ENCODE results near the gene GABRG3.

Gene GABRG3

GRCh38 chr15:27232876-27233275 lies 261.9 kb downstream of the GABRG3 start:
- no peak overlapping the region for H3K27ac ChIP-seq
- no peak overlapping the region for H3K4me3 ChIP-seq

GRCh38 chr15:27234593-27234992 lies 263.6 kb downstream of the GABRG3 start:
- Histone ChIP-seq H3K27ac (no peak overlapping the region), H3K4me3 (no peak overlapping the region)

- Histone ChIP-seq H3K4me3 (no peak overlapping the region), H3K27ac (no peak overlapping the region)
Measured at GRCh38 chr15:27235161-27235560, 264.2 kb downstream of the GABRG3 start.

- Histone ChIP-seq H3K27ac (no peak overlapping the region), H3K4me3 (no peak overlapping the region)
Measured at GRCh38 chr15:27235681-27236080, 264.7 kb downstream of the GABRG3 start.

GRCh38 chr15:27237319-27237939 lies 266.4 kb downstream of the GABRG3 start:
- Histone ChIP-seq H3K4me3 (no peak overlapping the region), H3K27ac (no peak overlapping the region)

GRCh38 chr15:27238209-27238608 lies 267.2 kb downstream of the GABRG3 start:
- no peak overlapping the region for H3K27ac ChIP-seq

GRCh38 chr15:27238707-27239423 lies 267.9 kb downstream of the GABRG3 start:
- Histone ChIP-seq H3K27ac (no peak overlapping the region), H3K4me3 (no peak overlapping the region)

More at GRCh38 chr15:27238209-27238608, 267.2 kb downstream of the GABRG3 start:
- no peak overlapping the region for H3K4me3 ChIP-seq

GRCh38 chr15:27241943-27242342 lies 271.0 kb downstream of the GABRG3 start:
- no peak overlapping the region for H3K27ac ChIP-seq
- H3K4me3 ChIP-seq: no peak overlapping the region

GRCh38 chr15:27244047-27244446 lies 273.1 kb downstream of the GABRG3 start:
- H3K27ac ChIP-seq: no peak overlapping the region
- H3K4me3 ChIP-seq: no peak overlapping the region

GRCh38 chr15:27248251-27248650 lies 277.3 kb downstream of the GABRG3 start:
- H3K27ac ChIP-seq: no peak overlapping the region
- no peak overlapping the region for H3K4me3 ChIP-seq

GRCh38 chr15:27249046-27249759 lies 278.2 kb downstream of the GABRG3 start:
- Histone ChIP-seq H3K27ac (no peak overlapping the region), H3K4me3 (no peak overlapping the region)

- no peak overlapping the region for H3K4me3 ChIP-seq
- no peak overlapping the region for H3K27ac ChIP-seq
Measured at GRCh38 chr15:27249760-27250109, 278.8 kb downstream of the GABRG3 start.

GRCh38 chr15:27250223-27250622 lies 279.2 kb downstream of the GABRG3 start:
- H3K27ac ChIP-seq: no peak overlapping the region
- no peak overlapping the region for H3K4me3 ChIP-seq

GRCh38 chr15:27254055-27254454 lies 283.1 kb downstream of the GABRG3 start:
- no peak overlapping the region for H3K27ac ChIP-seq

GRCh38 chr15:27254801-27255200 lies 283.8 kb downstream of the GABRG3 start:
- no peak overlapping the region for H3K4me3 ChIP-seq

More at GRCh38 chr15:27254055-27254454, 283.1 kb downstream of the GABRG3 start:
- H3K4me3 ChIP-seq: no peak overlapping the region

GRCh38 chr15:27256446-27256845 lies 285.5 kb downstream of the GABRG3 start:
- Histone ChIP-seq H3K4me3 (no peak overlapping the region), H3K27ac (no peak overlapping the region)

More at GRCh38 chr15:27254801-27255200, 283.8 kb downstream of the GABRG3 start:
- H3K27ac ChIP-seq: no peak overlapping the region

GRCh38 chr15:27258287-27258686 lies 287.3 kb downstream of the GABRG3 start:
- Histone ChIP-seq H3K27ac (no peak overlapping the region), H3K4me3 (no peak overlapping the region)

- no peak overlapping the region for H3K27ac ChIP-seq
- no peak overlapping the region for H3K4me3 ChIP-seq
Measured at GRCh38 chr15:27260523-27260922, 289.5 kb downstream of the GABRG3 start.

- Histone ChIP-seq H3K27ac (no peak overlapping the region), H3K4me3 (no peak overlapping the region)
Measured at GRCh38 chr15:27268923-27269322, 297.9 kb downstream of the GABRG3 start.

- no peak overlapping the region for H3K4me3 ChIP-seq
- H3K27ac ChIP-seq: no peak overlapping the region
Measured at GRCh38 chr15:27271258-27271657, 300.3 kb downstream of the GABRG3 start.

- H3K27ac ChIP-seq: no peak overlapping the region
- H3K4me3 ChIP-seq: no peak overlapping the region
Measured at GRCh38 chr15:27272427-27272826, 301.4 kb downstream of the GABRG3 start.

All from skin epidermis (tissue), 12 donors.